HG03108 (cell line): ENCODE results near the gene ZNF773.

Experiments
- ATAC-seq: cut with Tn5 transposase; IDR thresholded peaks from one replicate; pipeline ENCODE4 v1.9.1; 2021; ENCODE audit warnings: moderate library complexity; ENCODE audit not compliant: unreplicated experiment

ZNF773 gene

GRCh38 chr19:57557659-57558058, 57.9 kb downstream of the ZNF773 start:
- no peak for ATAC-seq
